ENCODE measurements around the gene PTPN6.

Gene PTPN6

DNA sequence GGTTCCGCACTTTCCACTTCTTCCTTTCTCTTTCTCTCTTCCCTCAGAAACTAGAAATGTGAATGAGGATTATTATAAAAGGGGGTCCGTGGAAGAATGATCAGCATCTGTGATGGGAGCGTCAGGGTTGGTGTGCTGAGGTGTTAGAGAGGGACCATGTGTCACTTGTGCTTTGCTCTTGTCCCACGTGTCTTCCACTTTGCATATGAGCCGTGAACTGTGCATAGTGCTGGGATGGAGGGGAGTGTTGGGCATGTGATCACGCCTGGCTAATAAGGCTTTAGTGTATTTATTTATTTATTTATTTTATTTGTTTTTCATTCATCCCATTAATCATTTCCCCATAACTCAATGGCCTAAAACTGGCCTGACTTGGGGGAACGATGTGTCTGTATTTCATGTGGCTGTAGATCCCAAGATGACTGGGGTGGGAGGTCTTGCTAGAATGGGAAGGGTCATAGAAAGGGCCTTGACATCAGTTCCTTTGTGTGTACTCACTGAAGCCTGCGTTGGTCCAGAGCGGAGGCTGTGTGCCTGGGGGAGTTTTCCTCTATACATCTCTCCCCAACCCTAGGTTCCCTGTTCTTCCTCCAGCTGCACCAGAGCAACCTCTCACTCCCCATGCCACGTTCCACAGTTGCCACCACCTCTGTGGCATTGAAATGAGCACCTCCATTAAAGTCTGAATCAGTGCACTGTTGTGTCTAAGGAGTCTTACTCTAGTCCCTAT, 28.0 kb upstream of the PTPN6 start:
- DNase-seq (ENCODE audit: low read depth in 2 of 2) = no peak

DNA sequence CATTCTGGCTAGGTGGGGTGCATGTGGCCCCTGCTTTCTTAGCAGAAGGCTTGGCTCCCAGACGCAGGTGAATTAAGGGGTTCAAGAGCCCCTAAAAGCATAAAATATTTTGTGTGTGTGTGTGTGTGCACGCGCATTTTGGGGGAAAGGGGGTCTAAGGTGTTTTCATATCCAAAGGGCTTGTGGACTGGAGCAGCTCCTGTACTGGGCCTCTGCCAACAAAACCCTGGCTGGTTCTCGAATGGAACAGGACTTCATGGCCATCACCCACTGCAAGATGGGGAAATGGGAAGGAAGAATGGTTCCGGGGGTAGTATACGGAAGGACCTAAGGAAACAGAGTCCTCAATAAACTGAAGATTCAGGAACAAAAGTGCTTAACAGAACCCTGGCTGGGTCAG, 27.3 kb upstream of the PTPN6 start:
- DNase-seq (ENCODE audit: low read depth in 2 of 2) = no peak

DNA sequence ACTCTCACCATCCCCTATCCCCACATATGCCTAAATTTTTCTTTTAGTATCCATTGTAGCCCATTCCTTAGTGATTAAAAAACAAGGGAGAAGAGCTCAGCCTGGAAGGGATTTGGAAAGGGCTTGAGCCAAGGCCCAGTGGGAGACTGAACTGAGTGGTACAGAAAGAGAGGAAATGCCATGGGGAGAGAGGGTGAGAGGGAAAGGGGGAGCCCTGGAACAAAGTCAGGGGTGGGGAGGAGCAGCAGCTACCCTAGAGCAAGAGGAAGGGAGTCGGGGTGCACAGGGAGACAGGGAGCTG, 26.0 kb upstream of the PTPN6 start:
- DNase-seq (ENCODE audit: low read depth in 2 of 2) = no peak

DNA sequence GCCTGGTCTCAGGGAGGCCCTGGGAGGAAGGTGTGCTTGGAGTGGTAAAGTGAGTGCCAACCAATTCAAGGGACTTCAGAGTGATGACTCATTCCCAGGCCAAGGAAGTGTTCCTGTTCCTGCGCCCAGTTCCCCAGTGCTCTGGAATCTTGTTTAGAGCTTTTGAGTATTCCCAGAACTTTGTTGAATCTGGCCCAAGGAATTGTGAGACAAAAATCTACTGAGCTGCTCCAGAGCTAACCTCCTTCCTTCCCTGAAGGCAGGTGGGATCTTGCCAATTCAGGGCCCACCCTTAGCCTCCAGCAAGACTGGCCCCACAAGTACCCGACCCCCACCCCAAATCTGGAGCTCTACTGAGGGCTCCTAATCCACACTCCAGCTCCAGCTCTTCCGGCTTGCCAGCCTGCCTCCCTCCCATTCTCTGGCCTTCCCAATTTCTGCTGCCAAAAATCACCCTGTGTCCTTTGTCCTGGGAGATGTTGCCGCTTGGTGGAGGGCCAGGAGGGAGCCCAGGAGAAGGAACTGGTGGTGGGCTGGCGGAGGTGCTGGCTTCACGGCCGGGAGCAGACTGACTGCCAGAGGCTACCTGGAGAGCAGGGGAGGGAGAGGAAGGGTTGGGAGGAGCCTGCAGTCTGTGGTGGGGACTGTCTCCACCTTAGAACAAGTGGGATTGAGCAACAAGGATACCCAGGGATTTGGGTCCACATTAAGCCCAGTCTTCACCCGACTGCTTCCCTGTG, 25.4 kb upstream of the PTPN6 start:
- DNase-seq (ENCODE audit: low read depth in 2 of 2) = no peak

DNA sequence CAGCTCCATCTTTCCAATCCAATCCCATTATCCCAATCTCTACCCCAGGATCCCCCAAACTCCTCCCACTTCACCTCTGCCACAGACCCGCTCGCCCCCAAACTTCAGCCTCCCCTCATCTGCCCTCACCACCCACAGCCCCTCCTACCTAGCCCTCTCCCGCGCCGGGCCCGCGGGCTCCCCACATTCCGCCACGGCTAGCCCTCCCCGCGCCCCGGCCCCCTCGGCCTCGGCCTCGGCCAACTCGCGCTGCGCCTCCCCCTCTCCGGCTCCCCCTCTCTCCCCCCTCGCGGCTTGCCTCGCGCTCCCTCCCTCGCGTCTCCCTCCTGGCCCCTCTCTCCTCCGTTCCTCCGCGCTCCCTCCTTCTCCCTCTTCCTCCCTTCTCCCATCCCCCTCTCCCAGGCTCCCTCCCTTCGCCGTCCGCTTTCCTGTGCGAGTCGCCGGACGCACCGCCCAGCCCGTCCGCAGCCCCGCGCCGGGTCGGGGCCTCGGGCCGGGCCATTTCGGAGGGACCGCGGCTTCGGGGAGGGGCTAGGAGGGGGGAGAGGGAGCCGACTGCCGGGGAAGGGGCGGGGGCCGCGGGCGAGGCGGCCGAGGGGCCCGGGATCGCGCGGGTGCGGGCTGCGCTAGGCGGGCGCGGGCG, 23.7 kb upstream of the PTPN6 start, which contains the start of gene ATN1:
ATN1 (plus strand) TSS at position 581 of the 643 bp plus-strand sequence. CDS start 6,043 bp downstream, outside the sequence.
- no peak for DNase-seq (ENCODE audit: low read depth in 2 of 2)

DNA sequence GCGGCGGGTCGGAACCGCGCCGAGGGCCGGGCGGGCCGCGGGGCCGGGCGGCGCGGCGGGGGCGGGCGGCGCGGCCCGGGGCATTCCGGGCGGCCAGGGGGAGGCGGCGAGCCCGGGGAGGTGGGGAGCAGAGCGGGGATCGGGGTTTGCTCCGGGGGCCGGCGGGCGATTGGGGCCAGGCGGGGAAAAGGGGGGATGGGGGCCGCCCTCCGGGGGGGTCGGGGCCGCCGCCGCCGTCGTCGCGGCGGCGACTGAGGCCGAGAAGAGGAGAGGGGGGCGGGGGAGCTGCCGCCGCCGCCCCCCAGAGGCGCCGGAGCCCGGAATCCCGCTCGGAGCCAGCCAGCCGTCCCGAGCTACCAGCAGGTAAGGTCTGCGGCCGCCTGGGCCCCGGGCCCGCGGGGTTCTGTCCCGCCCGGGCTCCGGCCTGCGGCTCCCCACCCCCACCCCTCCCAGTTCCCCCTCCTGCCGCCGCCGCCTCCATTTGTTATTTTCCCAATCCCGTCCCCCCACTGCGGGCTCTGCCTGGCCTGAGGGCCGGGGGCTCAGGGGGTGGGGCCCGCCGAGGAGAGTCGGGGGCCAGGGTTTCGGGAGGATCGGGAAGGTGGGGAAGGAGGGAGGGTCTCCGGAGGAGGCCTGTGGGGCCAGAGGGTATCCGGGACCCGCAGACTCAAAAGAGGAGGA, 23.0 kb upstream of the PTPN6 start:
- no peak for DNase-seq (ENCODE audit: low read depth in 2 of 2)

DNA sequence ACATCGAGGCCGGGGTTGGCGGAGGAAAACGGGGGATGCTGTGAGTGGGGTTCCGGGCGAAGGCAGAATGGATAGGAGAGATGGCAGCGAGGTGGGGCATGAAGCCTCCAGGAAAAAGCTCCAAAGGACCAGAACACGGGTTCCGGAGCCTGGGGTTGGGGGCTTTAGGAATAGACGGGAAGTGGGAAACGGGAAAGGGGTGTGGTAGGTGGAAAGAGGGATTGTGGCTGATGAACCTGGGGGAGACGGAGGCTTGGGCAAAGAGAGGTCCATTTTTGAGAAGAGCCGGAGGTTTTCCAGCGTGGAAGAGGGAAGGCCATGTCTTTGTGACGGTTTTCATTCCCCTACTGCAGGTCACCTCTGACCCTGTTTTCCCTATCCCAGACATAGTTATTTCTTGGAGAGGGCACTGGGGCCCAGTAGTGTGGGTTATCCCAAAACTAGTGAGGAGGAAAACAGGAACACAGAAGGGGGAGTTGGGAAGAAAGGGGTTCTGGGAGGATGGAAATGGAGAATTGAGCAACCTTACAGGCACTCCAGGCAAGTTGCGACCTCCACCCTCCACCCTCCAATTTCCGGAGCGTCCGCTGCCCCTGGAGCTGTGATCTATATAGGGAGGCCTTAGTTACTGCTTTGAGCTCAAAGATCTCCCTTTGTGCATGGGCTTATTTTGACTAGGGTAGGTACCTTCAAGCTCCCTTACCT, 22.3 kb upstream of the PTPN6 start:
- no peak for DNase-seq (ENCODE audit: low read depth in 2 of 2)

DNA sequence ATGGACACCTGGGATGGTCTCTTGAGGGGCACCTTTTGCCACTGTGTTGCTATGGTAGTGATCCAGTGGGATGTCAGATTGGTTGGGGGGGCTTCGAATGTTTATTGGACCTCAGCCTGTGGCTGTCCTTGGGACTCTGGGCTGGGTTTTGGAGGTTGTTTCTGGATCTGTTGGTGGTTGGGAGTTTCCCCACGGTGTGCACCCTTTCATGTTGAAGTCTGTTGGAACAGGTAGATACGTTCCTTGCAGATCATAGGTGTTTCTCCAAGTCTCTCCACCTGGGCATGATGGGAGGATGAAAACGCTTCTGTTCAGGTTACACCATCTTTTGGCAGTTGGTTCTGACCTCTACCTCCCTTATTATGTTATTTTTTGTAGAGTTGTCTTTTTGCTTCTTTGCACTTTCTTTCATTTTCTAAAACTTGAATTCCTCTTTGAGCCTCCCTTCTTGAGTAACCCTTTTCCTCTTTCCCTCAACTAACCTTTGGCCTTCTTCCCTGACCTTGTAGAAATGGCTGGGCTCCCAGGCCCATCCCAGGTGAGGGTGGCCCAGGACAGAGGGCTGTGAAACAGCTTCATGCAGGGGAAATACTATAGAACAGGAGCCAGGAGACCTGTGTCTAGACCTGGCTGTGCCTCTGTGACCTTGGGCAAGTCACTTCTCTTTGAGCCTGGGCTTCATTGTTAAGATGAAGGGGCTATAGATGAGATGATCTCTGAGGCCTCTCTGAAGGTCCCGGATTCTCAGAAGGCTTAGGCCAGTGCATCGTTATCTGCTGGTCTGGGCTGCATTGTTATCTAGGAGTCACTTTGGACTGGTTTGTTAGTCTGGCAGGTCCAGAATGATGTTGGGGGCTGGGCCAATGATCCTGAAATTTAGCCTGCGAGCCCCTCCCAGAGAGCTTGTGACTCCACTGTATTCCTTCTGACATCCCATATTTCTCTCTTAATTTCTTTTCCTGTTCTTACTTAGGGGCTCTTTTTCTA, 21.4 kb upstream of the PTPN6 start:
- no peak for DNase-seq (ENCODE audit: low read depth in 2 of 2)

DNA sequence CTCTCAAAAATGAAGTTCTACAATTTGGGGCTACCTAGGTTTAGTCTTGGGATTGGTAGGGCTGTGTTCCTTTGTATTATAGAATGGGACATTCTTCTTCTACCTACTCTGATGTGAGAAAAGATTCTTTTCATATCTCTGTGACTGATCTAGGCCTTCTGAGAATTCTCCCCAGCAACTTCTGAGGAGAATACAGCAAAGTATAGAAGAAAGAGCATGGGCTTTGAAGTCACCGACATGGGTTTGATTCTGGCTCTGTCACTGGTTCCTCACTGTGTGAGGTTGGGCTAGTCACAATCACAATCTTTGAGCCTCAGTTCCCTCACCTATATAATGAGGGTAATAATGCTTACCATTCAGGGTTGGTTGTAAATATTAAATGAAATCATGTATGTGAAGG, 18.4 kb upstream of the PTPN6 start:
- DNase-seq (ENCODE audit: low read depth in 2 of 2) = no peak

DNA sequence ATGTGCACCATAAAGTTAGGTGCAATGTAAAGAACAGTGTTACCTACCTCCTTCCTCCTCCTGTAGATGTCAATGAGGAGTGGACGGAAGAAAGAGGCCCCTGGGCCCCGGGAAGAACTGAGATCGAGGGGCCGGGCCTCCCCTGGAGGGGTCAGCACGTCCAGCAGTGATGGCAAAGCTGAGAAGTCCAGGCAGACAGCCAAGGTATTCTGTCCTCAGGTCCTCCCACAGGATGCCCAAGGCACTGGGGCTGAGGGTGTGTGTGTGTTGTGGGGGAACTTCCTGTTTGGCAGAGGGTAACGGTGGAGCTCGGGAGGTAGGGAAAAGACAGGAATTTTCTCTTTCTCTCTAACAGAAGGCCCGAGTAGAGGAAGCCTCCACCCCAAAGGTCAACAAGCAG, 17.0 kb upstream of the PTPN6 start:
- no peak for DNase-seq (ENCODE audit: low read depth in 2 of 2)

DNA sequence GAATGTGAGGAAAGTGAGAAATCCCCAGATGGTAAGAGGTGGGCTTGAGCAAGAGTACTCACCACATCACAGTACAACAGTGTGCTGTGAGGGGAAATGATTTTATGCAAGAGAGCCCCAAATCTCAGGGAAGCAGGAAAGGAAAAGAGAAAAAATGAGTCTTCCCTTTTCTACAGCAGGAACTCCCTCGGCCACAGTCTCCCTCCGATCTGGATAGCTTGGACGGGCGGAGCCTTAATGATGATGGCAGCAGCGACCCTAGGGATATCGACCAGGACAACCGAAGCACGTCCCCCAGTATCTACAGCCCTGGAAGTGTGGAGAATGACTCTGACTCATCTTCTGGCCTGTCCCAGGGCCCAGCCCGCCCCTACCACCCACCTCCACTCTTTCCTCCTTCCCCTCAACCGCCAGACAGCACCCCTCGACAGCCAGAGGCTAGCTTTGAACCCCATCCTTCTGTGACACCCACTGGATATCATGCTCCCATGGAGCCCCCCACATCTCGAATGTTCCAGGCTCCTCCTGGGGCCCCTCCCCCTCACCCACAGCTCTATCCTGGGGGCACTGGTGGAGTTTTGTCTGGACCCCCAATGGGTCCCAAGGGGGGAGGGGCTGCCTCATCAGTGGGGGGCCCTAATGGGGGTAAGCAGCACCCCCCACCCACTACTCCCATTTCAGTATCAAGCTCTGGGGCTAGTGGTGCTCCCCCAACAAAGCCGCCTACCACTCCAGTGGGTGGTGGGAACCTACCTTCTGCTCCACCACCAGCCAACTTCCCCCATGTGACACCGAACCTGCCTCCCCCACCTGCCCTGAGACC, 15.6 kb upstream of the PTPN6 start:
- DNase-seq (ENCODE audit: low read depth in 2 of 2) = no peak

DNA sequence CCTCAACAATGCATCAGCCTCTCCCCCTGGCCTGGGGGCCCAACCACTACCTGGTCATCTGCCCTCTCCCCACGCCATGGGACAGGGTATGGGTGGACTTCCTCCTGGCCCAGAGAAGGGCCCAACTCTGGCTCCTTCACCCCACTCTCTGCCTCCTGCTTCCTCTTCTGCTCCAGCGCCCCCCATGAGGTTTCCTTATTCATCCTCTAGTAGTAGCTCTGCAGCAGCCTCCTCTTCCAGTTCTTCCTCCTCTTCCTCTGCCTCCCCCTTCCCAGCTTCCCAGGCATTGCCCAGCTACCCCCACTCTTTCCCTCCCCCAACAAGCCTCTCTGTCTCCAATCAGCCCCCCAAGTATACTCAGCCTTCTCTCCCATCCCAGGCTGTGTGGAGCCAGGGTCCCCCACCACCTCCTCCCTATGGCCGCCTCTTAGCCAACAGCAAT, 14.9 kb upstream of the PTPN6 start:
- no peak for DNase-seq (ENCODE audit: low read depth in 2 of 2)

DNA sequence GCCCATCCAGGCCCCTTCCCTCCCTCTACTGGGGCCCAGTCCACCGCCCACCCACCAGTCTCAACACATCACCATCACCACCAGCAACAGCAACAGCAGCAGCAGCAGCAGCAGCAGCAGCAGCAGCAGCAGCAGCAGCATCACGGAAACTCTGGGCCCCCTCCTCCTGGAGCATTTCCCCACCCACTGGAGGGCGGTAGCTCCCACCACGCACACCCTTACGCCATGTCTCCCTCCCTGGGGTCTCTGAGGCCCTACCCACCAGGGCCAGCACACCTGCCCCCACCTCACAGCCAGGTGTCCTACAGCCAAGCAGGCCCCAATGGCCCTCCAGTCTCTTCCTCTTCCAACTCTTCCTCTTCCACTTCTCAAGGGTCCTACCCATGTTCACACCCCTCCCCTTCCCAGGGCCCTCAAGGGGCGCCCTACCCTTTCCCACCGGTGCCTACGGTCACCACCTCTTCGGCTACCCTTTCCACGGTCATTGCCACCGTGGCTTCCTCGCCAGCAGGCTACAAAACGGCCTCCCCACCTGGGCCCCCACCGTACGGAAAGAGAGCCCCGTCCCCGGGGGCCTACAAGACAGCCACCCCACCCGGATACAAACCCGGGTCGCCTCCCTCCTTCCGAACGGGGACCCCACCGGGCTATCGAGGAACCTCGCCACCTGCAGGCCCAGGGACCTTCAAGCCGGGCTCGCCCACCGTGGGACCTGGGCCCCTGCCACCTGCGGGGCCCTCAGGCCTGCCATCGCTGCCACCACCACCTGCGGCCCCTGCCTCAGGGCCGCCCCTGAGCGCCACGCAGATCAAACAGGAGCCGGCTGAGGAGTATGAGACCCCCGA, 14.3 kb upstream of the PTPN6 start:
- DNase-seq (ENCODE audit: low read depth in 2 of 2) = no peak

DNA sequence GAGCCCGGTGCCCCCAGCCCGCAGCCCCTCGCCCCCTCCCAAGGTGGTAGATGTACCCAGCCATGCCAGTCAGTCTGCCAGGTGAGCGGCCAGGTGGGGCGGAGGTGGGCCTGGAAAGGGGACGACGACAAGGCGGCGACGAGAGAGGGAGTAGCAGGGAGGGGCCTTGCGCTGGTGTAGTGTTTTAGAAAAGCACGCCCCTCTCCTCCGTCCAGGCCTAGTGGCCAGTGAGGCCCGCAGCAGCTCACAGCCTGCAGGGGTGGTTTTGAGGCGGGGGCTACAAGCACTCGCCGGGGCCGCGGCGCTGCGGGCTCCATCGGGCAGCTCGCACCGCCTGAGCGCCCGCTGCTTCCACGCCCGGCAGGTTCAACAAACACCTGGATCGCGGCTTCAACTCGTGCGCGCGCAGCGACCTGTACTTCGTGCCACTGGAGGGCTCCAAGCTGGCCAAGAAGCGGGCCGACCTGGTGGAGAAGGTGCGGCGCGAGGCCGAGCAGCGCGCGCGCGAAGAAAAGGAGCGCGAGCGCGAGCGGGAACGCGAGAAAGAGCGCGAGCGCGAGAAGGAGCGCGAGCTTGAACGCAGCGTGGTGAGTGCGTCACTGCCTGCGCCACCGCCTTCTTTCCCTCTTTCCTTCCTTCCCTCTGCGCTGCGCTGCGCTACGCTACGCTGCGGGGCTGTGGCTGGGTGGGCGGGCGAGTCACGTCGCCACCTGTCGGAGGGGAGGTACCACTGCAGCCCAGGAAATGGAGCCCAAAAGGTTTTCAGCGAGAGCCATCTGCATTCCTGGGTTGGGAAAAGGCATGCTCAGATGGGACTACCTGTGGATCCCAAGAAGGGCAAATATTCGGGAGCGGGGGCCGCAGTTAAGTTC, 13.4 kb upstream of the PTPN6 start:
- peak; percentile 85 to 87 for DNase-seq (ENCODE audit: low read depth in 2 of 2)

DNA sequence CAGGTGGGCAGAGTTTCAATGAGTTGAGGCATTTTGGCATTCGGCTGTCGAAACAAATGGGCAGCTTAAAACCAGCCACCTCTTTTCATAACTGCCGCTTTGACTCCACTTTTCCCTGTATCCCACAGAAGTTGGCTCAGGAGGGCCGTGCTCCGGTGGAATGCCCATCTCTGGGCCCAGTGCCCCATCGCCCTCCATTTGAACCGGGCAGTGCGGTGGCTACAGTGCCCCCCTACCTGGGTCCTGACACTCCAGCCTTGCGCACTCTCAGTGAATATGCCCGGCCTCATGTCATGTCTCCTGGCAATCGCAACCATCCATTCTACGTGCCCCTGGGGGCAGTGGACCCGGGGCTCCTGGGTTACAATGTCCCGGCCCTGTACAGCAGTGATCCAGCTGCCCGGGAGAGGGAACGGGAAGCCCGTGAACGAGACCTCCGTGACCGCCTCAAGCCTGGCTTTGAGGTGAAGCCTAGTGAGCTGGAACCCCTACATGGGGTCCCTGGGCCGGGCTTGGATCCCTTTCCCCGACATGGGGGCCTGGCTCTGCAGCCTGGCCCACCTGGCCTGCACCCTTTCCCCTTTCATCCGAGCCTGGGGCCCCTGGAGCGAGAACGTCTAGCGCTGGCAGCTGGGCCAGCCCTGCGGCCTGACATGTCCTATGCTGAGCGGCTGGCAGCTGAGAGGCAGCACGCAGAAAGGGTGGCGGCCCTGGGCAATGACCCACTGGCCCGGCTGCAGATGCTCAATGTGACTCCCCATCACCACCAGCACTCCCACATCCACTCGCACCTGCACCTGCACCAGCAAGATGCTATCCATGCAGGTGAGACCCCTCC, 12.6 kb upstream of the PTPN6 start:
- no peak for DNase-seq (ENCODE audit: low read depth in 2 of 2)

DNA sequence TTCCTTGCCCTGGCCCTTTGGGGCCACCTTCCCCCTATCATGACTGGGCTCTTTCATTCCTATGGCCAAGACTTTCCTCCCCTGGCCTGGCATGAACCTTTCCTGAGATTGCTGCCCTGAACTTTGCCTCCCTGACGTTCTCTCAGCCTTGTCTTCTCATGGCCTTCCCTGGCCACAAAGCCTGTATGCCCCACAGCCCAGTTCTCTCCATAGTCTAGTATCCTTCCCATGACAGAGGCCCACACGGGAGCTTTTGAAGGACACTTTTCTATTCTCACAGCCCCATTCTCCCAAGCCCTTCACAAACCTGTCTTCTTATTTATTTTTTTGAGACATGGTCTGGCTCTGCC, 12.0 kb upstream of the PTPN6 start:
- no peak for DNase-seq (ENCODE audit: low read depth in 2 of 2)

DNA sequence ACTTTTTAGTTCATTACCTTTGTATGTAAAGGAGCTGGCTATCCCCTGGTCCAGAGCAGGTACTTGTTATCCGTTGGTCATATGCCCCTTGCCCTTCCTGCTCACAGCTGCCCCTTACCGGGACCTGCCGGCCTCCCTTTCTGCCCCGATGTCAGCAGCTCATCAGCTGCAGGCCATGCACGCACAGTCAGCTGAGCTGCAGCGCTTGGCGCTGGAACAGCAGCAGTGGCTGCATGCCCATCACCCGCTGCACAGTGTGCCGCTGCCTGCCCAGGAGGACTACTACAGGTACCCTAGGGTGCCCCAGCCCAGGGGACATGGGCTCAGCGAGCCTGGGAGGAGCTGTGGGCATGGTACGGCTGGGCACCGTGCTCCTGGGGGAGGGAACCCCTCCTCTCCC, 9.9 kb upstream of the PTPN6 start:
- no peak for DNase-seq (ENCODE audit: low read depth in 2 of 2)

Data from activated CD4-positive, alpha-beta T cell treated with anti-CD3 and anti-CD28 coated beads for 24 hours (primary cell).